HepG2 (cell line): Measurements from ENCODE around the gene MARF1. TPM values are rescaled to one million over a fixed set of nuclear protein-coding genes. Genes with fewer than 3 reads are reported as not detected.

ENCODE experiments used
- ATAC-seq: fragments of 200-7000 bp; cut with Tn5 transposase; 3 replicates; pipeline ENCODE4 v1.9.1; 2020; ENCODE audit warnings: mild to moderate bottlenecking, moderate library complexity
- BruUV-seq: library from RNA; stranded (reverse); fragments of 400-500 nt; replicated peaks from 2 replicates; lab custom pipeline; 2021; lab: Mats Ljungman, UMichigan
- CTCF ChIA-PET: fragments of 300-600 bp; formaldehyde crosslinking; extraction: SDS; loops from one replicate; lab custom pipeline; 2021; ENCODE audit warnings: low total read pairs, inconsistent platforms, low intra/inter-chr PET ratio; lab: Yijun Ruan, JAX
- POLR2A ChIA-PET: fragments of 350-600 bp; sonication (Branson Sonifier 250); formaldehyde crosslinking; loops from one replicate; lab custom pipeline; 2020; ENCODE audit warnings: antibody characterized with exemption, inconsistent platforms; lab: Yijun Ruan, JAX
- DNase-seq: peaks from one replicate; pipeline ENCODE4 v3.0.0-alpha.2; 2015; ENCODE audit warnings: low spot score
- FAIRE-seq: peaks from 3 replicates; lab custom pipeline; 2011; peaks lifted over from hg19 to GRCh38; lab: Jason Lieb, UNC
- H2AFZ ChIP-seq: one replicate; pipeline ENCODE4 v1.6.1; 2011; ENCODE audit warnings: low read length, inconsistent platforms
- H3K27ac ChIP-seq: fragments of 300-600 bp; 3 replicates; pipeline ENCODE4 v1.8.0; 2011; ENCODE audit warnings: mixed run types, mild to moderate bottlenecking, mixed read lengths, low read length, inconsistent platforms; ENCODE audit not compliant: insufficient read depth; ENCODE audit errors: extremely low read length
- H3K27me3 ChIP-seq, 2 experiments: fragments of 200-600 bp in 1 of 2; 2 replicates in 1 of 2; 3 replicates in 1 of 2; pipeline versions ENCODE4 v1.6.0 to v1.8.0; 2011; ENCODE audit warnings: low read length in 2 of 2, mild to moderate bottlenecking in 2 of 2, moderate library complexity in 2 of 2, inconsistent platforms in 1 of 2; ENCODE audit not compliant: insufficient read depth in 2 of 2, control insufficient read depth in 1 of 2
- H3K36me3 ChIP-seq, 2 experiments: fragments of 200-600 bp in 1 of 2; replicated peaks in 1 of 2; 2 replicates in 1 of 2; 3 replicates in 1 of 2; pipeline versions ENCODE4 v1.5.1 to v1.8.0; 2011; ENCODE audit warnings: low read length in 2 of 2, inconsistent platforms in 1 of 2; ENCODE audit not compliant: insufficient read depth in 2 of 2, control insufficient read depth in 1 of 2
- H3K4me1 ChIP-seq: 2 replicates; pipeline ENCODE4 v1.5.1; 2012; ENCODE audit warnings: low read length, inconsistent platforms; ENCODE audit not compliant: insufficient read depth
- H3K4me2 ChIP-seq: 2 replicates; pipeline ENCODE4 v1.6.0; 2011; ENCODE audit warnings: low read depth, low read length, inconsistent platforms
- H3K4me3 ChIP-seq, 3 experiments: fragments of 200-600 bp in 1 of 3; sonication (generic), shearing (Covaris generic) in 1 of 3; replicated peaks in 1 of 3; 2 replicates each; pipeline ENCODE4 v1.5.1; 2011 to 2016; ENCODE audit warnings: low read length in 3 of 3, inconsistent platforms in 2 of 3, low read depth in 2 of 3, mild to moderate bottlenecking in 2 of 3, control low read depth in 1 of 3, mixed read lengths in 1 of 3; ENCODE audit not compliant: insufficient read depth in 1 of 3
- H3K79me2 ChIP-seq: one replicate; pipeline ENCODE4 v1.6.1; 2011; ENCODE audit warnings: low read length, inconsistent platforms; ENCODE audit not compliant: insufficient read depth
- H3K9ac ChIP-seq: 2 replicates; pipeline ENCODE4 v1.6.0; 2011; ENCODE audit warnings: mild to moderate bottlenecking, low read depth, low read length, inconsistent platforms; ENCODE audit not compliant: insufficient read depth
- H3K9me3 ChIP-seq: 2 replicates; pipeline ENCODE4 v1.5.1; 2012; ENCODE audit warnings: mild to moderate bottlenecking, low read length
- H4K20me1 ChIP-seq: 2 replicates; pipeline ENCODE4 v1.6.0; 2011; ENCODE audit warnings: inconsistent platforms, mild to moderate bottlenecking, low read length, moderate library complexity; ENCODE audit not compliant: insufficient read depth
- ATF1 ChIP-seq: IDR thresholded peaks from 2 replicates; pipeline ENCODE4 v1.6.1; 2016; ENCODE audit warnings: mild to moderate bottlenecking, control low read depth
- ATF6 ChIP-seq: sonication (generic); formaldehyde crosslinking; conservative IDR thresholded peaks from 2 replicates; pipeline ENCODE4 v1.4.0; 2020; ENCODE audit warnings: missing genetic modification reagents
- DNMT3B ChIP-seq: conservative IDR thresholded peaks from 2 replicates; pipeline ENCODE4 v1.6.1; 2016; ENCODE audit warnings: missing biosample characterization, control low read depth
- GATAD2A ChIP-seq: IDR thresholded peaks from 2 replicates; pipeline ENCODE4 v1.6.1; 2016
- HNRNPUL1 ChIP-seq: fragments of 200-400 bp; formaldehyde crosslinking; IDR thresholded peaks from 2 replicates; pipeline ENCODE4 v1.6.1; 2017; ENCODE audit warnings: low read depth, mild to moderate bottlenecking, low read length, moderate library complexity
- HOMEZ ChIP-seq: IDR thresholded peaks from 2 replicates; pipeline ENCODE4 v1.6.1; 2016; ENCODE audit warnings: low read depth
- NR2F2 ChIP-seq: IDR thresholded peaks from 2 replicates; pipeline ENCODE4 v1.6.1; 2012; ENCODE audit warnings: low read depth, inconsistent platforms, borderline replicate concordance
- REST ChIP-seq, 2 experiments: IDR thresholded peaks; 2 replicates each; pipeline ENCODE4 v1.6.1; 2011 to 2012; ENCODE audit warnings: low read length in 2 of 2, borderline replicate concordance in 1 of 2, low read depth in 1 of 2, mild to moderate bottlenecking in 1 of 2, moderate library complexity in 1 of 2
- SOX5 ChIP-seq: IDR thresholded peaks from 2 replicates; pipeline ENCODE4 v1.6.1; 2016; ENCODE audit warnings: borderline replicate concordance
- THAP11 ChIP-seq: IDR thresholded peaks from 2 replicates; pipeline ENCODE4 v1.6.1; 2016; ENCODE audit warnings: missing biosample characterization, missing genetic modification reagents
- ZFP37 ChIP-seq: sonication (generic); formaldehyde crosslinking; IDR thresholded peaks from 2 replicates; pipeline ENCODE4 v1.4.0; 2020; ENCODE audit warnings: missing genetic modification reagents, borderline replicate concordance
- ZNF317 ChIP-seq: sonication (generic); formaldehyde crosslinking; IDR thresholded peaks from 2 replicates; pipeline ENCODE4 v1.5.0; 2020; ENCODE audit warnings: mild to moderate bottlenecking, missing genetic modification reagents
- ZNF556 ChIP-seq: sonication (generic); formaldehyde crosslinking; IDR thresholded peaks from 2 replicates; pipeline ENCODE4 v1.4.0; 2020; ENCODE audit warnings: mild to moderate bottlenecking, missing genetic modification reagents, borderline replicate concordance
- ZNF580 ChIP-seq: IDR thresholded peaks from 2 replicates; pipeline ENCODE4 v1.6.1; 2016; ENCODE audit warnings: low read depth, borderline replicate concordance
- ZNF781 ChIP-seq: sonication (generic); formaldehyde crosslinking; IDR thresholded peaks from 2 replicates; pipeline ENCODE4 v1.5.1; 2020; ENCODE audit warnings: borderline replicate concordance, mild to moderate bottlenecking, missing genetic modification reagents; ENCODE audit errors: not compliant biosample characterization
- ZNF792 ChIP-seq: IDR thresholded peaks from 2 replicates; pipeline ENCODE4 v1.6.1; 2016
- WGBS: methylation state at CpG from one replicate; pipeline ENCODE4 v1.1.6; 2017; ENCODE audit warnings: low lambda C conversion rate; 5-methylcytosine and 5-hydroxymethylcytosine counted together
- in situ Hi-C: cut with HindIII; loops from 2 replicates; pipeline ENCODE4 v1.10.0; 2017; ENCODE audit warnings: low pct_unique_long_range_greater_than_20kb; ENCODE audit not compliant: extremely low pct_ligation_motif_present
- intact Hi-C: fragments of 100-400 bp; cut with micrococcal nuclease; formaldehyde crosslinking; loops from one replicate; pipeline ENCODE4 v1.10.0; 2022; ENCODE audit not compliant: unreplicated experiment
- polyA plus RNA-seq, 8 experiments: library from polyadenylated mRNA; depleted of rRNA in 3 of 8; stranded (reverse) in 7 of 8; unstranded in 1 of 8; fragments of >200 nt; fragmentation: Illumina TruSeq in 4 of 8; extraction: Trizol in 4 of 8; gene quantifications; 2 replicates each; pipeline versions ENCODE4 v1.2.1 to v1.2.3, GENCODE V29; 2011 to 2016; ENCODE audit warnings: low read depth in 4 of 8, missing spikeins in 1 of 8, mixed read lengths in 1 of 8; ENCODE audit not compliant: insufficient read depth in 1 of 8
- total RNA-seq, 5 experiments: library from RNA; depleted of rRNA; stranded (reverse); fragments of >200 nt; fragmentation: Illumina TruSeq; extraction: Trizol; gene quantifications; 2 replicates each; pipeline ENCODE4 v1.2.3, GENCODE V29; 2016; ENCODE audit warnings: low read depth in 1 of 5

Gene MARF1
- total and polyA plus RNA-seq, 2 of the 13 experiments (the other 11 are each of a cell fraction or from before 2014, with no cell fraction given), result 8.7 to 20.7 TPM

GRCh38 chr16:15686287-15686686, 43.3 kb upstream of the MARF1 start (continued):
- no peak for TF ChIP-seq ZNF781 (CRISPR knock-in tag)
- TF ChIP-seq ZNF792 (CRISPR knock-in tag), result no peak
- TF ChIP-seq NR2F2, result no peak
- TF ChIP-seq HNRNPUL1, result no peak
- no peak for TF ChIP-seq REST (IDR thresholded peaks at IDR 0.05; ENCODE audit: borderline replicate concordance in 1 of 2, low read depth in 1 of 2, low read length in 2 of 2)
- TF ChIP-seq ZNF556 (CRISPR knock-in tag), result no peak
- TF ChIP-seq, all 625 proteins: peak for 0

GRCh38 chr16:15682105-15682570, 39.2 kb upstream of the MARF1 start:
- peaks cover 14% of the 10 kb centered on the region for H3K4me1 ChIP-seq
- FAIRE-seq (peak; percentile 95), DNase-seq (peak; percentile 89), ATAC-seq (peak; percentile 96)
- in situ Hi-C loops, result no loop called here
- 41% methylated on average over 7 of the region's 7 CpGs for WGBS
- peak overlapping the region; percentile 53 for H3K27ac ChIP-seq
- no peaks in the 10 kb centered on the region for H4K20me1 ChIP-seq
- peaks cover 50 to 82% of the 10 kb centered on the region in 2 experiments for H3K36me3 ChIP-seq
- H3K4me3 ChIP-seq, result no peak overlapping the region
- H3K79me2 ChIP-seq, result no peaks in the 10 kb centered on the region
- CTCF ChIA-PET, result interaction anchor here (0.8 to 2.1 kb wide), 3 partner anchors 22 to 132 kb away, joined by 3 to 7 read pairs (median 5); partner anchors contain the start of gene MARF1
- intact Hi-C loops, result loop anchor here (1.0 kb wide), 3 partner anchors 9 to 39 kb away; partner anchors contain the start of gene MARF1
- no peak overlapping the region for H3K9ac ChIP-seq
- no peaks in the 10 kb centered on the region for H3K27me3 ChIP-seq
- no peaks in the 10 kb centered on the region for H3K9me3 ChIP-seq
- H3K4me2 ChIP-seq, result no peak overlapping the region
- TSS peak; percentile 12 for BruUV-seq
- no peak overlapping the region for H2AFZ ChIP-seq
- POLR2A ChIA-PET, result interaction anchor here (0.8 to 3.0 kb wide), 8 partner anchors 10 to 109 kb away, joined by 3 to 26 read pairs (median 6); partner anchors contain the start of gene MARF1
- TF ChIP-seq ATF6 (CRISPR knock-in tag) (no peak), GATAD2A (CRISPR knock-in tag) (peak; percentile 78), HOMEZ (CRISPR knock-in tag) (peak; percentile 94), ZNF317 (CRISPR knock-in tag) (no peak), DNMT3B (CRISPR knock-in tag) (0 out of 2 replicates have a peak, but pooled peaks have one; percentile 19), ZFP37 (CRISPR knock-in tag) (no peak), ZNF580 (CRISPR knock-in tag) (0 out of 2 replicates have a peak, but pooled peaks have one; percentile 24), SOX5 (CRISPR knock-in tag) (peak; percentile 30; the same call in 1 of the 2 replicates), ATF1 (no peak), THAP11 (peak; percentile 64)
